NB4 (cell line): ENCODE results near the gene CCDC142.

Source experiments
- MYC ChIP-seq: IDR thresholded peaks from 2 replicates; pipeline ENCODE4 v1.6.1; 2011; ENCODE audit warnings: low read depth, low read length
- POLR2A ChIP-seq: IDR thresholded peaks from 2 replicates; pipeline ENCODE4 v1.6.1; 2011; ENCODE audit warnings: mild to moderate bottlenecking; ENCODE audit not compliant: insufficient read length; ENCODE audit errors: extremely low read depth
- TF ChIP-seq, protein P1 (sequence below): IDR thresholded peaks from one replicate; pipeline ENCODE4 v1.5.1; 2012; ENCODE audit warnings: low read depth, low read length
- TF ChIP-seq, protein P2 (sequence below): IDR thresholded peaks from 2 replicates; pipeline ENCODE4 v1.6.1; 2011; ENCODE audit warnings: low read depth, low read length

DNA sequence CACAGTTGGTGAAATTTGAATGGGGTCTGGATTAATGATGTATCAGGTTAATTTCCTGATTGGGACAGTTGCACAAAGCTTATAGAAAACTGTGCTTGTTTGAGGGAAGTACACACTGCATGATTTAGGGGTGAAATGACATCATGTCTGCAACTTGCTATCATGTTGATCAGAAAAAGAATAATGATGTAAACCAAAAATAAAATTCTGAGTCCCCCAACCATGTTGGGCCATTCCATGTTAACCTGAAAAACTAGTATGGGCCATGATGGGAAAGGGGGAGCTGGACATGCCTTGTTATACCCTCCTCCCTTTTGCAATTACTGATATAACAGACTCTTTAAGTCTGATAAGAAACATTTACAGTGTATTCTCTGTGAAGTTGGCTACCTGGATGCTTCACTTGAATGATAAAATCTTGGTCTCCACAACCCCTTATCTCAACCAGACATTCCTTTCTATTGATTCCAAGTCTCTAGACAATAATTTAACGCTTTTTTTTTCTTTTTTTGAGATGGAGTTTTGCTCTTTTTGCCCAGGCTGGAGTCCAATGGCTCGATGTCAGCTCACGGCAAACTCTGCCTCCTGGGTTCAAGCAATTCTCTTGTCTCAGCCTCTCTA lies 32.1 kb downstream of the CCDC142 start:
- TF ChIP-seq, protein P1, sequence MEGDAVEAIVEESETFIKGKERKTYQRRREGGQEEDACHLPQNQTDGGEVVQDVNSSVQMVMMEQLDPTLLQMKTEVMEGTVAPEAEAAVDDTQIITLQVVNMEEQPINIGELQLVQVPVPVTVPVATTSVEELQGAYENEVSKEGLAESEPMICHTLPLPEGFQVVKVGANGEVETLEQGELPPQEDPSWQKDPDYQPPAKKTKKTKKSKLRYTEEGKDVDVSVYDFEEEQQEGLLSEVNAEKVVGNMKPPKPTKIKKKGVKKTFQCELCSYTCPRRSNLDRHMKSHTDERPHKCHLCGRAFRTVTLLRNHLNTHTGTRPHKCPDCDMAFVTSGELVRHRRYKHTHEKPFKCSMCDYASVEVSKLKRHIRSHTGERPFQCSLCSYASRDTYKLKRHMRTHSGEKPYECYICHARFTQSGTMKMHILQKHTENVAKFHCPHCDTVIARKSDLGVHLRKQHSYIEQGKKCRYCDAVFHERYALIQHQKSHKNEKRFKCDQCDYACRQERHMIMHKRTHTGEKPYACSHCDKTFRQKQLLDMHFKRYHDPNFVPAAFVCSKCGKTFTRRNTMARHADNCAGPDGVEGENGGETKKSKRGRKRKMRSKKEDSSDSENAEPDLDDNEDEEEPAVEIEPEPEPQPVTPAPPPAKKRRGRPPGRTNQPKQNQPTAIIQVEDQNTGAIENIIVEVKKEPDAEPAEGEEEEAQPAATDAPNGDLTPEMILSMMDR, result no peak
- no peak for TF ChIP-seq POLR2A
- TF ChIP-seq, protein P2, sequence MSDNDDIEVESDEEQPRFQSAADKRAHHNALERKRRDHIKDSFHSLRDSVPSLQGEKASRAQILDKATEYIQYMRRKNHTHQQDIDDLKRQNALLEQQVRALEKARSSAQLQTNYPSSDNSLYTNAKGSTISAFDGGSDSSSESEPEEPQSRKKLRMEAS, result no peak
- no peak for TF ChIP-seq MYC
